Measurements from ENCODE around the gene KPNA4.
A peak's percentile ranks its signal among the peaks of the same experiment; 100 is the strongest.
"Not testable (repeated sequence)": the region's sequence is repeated elsewhere in the genome, so short reads cannot be mapped to it uniquely, and the experiment has no call there.

Gene KPNA4

DNA sequence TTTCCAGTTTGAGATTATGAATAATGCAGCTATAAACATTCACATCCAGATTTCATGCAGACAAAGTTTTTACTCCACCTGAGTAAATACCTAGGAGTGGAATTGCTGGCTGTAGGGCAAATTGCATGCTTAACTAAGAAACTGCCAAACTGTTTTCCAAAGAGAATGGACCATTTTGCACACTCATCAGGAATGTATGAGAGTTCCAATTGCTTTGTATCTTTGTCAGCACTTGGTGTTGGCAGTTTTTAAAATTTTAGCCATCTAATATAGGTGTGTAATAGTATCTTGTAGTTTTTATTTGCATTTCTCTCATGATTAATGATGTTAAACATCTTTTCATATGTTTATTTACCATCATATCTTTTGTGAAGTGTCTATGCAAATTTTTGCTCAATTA is 75.2 kb downstream of the KPNA4 start:
- no peak for DNase-seq (ENCODE audit: low read depth)

DNA sequence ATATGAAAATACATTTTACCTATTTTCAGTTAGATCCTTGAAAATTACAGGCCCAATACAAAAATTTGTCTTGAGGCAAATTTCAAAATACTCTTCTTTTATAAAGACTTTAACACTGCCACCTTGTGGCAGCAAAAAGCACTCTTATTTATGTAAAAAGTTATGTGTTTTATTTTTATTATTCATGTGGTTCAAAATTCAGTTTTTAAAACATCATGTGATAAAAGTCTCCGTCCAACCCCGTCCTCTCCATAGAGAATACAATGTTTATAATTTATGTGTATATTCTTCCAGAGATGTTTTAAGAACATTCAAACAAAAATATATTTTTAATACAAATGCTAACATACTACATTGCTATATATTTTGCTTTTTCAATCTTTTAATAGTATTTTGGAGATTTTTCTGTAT is 78.9 kb downstream of the KPNA4 start:
- DNase-seq (ENCODE audit: low read depth) = peak; percentile 77

DNA sequence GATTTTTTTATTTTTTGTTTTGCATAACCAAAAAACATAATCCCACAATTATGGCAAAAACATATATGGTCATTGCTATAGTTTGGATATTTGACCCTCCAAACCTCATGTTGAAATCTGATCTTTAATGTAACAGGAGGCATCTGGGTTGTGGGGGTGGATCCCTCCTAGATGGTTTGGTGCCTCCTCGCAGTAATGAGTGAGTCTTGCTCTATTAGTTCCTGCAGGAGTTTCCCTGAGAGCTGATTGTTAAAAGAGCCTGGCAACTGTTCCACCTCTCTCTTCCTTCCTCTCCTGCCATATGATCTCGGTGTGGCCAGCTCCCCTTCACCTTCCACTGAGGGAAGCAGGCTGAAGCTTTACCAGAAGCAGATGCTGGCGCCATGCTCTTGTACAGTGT is 82.6 kb downstream of the KPNA4 start:
- DNase-seq (ENCODE audit: low read depth) = no peak

DNA sequence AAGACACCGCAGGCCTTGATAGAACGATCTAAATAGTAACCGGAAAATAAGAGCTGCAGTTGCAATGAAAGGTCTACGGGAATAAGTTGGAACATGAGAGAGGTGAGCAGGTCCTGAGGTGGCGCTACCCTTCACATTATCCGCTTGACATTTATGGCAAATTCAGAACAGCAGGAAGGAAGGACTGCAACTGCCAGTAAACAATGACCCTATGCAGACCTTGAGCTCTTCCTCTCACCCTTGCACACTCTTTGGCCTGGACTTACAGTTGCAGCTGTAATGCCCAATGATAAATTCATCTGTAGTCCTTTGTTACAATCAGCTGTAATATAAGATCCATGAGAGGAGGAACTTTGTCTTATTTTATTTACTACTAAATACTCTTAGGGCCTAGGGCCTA is 83.5 kb downstream of the KPNA4 start:
- no peak for DNase-seq (ENCODE audit: low read depth)

DNA sequence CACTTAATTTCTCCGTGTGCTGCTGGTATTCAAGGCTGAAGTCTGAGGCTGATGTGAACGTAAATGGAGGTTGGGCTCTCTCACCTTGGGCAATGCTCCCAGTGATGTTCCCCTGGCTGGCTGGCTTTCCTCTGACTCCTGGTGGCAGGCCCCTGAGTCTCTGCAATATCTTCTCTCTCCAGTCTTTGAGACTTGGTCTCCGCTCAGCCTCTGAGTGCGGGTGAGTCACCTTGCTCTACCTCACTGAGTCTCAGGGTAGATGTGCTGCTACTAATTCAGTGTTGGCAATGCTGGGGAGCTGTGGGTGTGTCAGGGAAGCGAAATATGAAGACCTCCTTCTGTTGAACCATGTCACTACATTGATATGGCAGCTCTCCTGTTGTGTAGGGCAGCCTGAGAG is 84.4 kb downstream of the KPNA4 start:
- peak; percentile 64 for DNase-seq (ENCODE audit: low read depth)

DNA sequence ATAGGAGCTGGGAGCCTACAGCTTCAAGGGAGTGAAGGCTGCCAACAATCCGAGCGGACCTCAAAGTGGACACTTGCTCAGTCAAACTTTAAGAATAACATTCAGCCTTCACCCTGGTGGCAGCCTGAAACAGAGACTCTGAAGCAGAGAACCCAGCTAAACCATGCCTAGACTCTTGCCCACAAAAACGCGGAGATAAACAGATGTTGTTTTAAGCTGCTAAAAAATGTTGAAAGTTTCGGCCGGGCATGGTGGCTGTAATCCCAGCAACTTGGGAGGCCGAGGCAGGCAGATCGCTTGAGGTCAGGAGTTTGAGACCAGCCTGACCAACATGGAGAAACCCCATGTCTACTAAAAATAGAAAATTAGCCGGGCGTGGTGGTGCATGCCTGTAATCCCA is 86.0 kb downstream of the KPNA4 start:
- DNase-seq (ENCODE audit: low read depth) = no peak

DNA sequence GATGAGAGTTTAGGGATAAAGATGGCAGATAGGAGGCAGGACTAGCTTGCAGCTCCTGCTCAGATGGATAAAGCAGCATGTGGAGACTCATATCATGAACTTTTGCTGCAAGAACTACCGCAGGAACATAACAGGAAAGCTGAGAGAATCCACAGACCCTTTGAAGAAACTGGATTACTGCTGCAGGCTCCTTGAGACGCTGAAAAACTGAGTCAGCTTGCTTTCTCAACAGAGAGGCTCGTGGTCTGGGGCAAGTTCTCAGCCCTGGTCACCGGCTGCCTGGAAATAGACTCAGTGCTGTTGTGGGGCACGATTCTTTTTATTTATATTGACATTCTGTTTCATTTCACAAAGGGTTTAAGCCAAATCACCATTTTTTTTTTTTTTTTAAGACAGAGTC is 87.0 kb downstream of the KPNA4 start:
- DNase-seq (ENCODE audit: low read depth) = peak; percentile 53

DNA sequence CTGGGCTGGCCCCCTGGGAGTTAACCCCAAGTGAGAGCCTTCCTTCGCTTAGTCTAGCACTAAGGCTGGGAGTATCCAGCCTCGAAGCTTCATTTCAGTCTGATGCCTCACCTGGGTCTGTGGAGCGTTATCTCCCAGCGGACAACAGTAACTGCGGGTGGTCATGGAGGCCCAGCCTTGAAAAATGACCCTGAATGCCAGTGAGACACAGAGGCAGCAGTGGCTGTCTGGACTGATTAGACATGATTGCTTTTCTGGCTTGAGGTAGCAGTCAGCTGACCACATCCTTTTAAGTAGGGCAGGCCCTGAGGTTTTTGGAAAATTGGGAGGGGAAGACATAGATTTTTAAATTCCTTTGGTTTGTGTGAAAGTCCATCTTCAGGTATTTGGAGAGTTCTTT is 87.6 kb downstream of the KPNA4 start:
- no peak for DNase-seq (ENCODE audit: low read depth)

DNA sequence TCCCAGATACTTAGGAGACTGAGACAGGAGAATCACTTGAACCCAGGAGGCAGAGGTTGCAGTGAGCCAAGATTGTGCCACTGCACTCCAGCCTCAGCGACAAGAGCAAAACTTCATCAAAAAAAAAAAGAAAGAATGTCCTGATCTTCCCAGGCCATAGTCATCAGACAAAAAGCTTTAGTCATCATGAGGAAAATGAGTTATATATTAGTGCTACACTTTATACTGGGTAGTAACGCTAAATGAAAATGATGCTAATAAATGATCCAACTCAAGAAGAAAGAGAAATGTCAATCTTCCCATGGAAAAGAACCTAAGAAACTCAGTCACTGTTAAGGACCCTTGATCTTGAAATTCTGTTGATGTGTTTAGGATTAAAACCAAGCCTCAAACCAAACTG is 89.5 kb downstream of the KPNA4 start:
- peak; percentile 43 for DNase-seq (ENCODE audit: low read depth)

DNA sequence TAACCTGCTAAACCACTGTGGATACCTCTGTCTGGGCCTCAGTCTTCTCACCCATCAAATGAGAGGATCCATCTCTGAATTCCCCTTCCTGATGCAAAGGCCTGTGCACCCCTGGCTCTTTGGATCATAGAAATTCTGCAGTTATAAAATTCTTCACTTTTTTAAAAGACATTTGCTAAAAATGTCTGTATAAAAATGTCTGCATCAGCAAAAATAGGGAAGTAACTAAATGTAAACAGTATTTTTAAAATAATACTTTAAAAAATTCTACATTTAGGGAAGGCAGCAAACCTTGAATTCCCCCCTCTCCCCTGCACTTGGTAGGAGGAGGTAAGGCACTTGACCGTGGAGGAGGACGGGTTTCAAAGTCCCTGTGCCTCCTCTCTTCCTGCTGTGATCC is 90.2 kb downstream of the KPNA4 start:
- DNase-seq (ENCODE audit: low read depth) = no peak

DNA sequence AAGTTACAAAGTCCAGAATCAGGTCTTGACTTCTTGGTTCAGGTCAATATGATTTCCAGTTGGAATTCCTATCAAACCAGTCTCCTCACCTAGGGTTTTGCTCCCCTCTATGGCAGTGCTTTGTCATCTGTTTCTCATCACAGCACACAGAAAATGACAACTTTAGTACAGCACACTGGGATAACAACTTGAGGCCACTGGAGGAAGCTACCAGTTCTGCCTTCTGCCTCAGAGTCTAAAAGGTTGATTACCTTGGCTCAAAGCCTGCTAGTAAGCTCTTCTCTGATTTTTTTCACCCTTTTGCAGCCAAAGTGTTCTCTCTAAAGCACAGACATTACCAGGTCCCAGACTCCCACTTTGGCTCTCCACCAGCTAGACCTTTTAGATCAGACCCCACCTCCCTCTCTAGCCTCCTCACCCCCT is 90.9 kb downstream of the KPNA4 start:
- peak; percentile 30 for DNase-seq (ENCODE audit: low read depth)

DNA sequence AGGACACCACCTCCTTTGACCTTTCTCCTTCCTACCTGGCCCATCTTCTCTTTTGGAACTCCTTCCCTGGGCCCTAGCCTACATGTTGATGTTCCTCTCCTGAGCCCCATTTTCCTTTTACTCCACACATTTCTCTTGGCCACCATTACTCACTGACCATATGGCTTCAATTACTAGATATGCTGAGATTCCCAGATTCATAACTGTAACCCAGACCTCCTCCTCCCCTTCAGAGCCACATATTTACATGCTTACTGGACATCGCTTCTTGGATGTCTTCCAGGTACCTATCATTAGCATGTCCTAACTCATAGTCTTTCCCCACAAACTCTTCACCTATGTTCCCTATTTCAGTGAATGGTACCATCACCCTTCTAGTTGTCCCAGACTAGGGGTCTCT is 91.4 kb downstream of the KPNA4 start:
- DNase-seq (ENCODE audit: low read depth) = peak; percentile 90

DNA sequence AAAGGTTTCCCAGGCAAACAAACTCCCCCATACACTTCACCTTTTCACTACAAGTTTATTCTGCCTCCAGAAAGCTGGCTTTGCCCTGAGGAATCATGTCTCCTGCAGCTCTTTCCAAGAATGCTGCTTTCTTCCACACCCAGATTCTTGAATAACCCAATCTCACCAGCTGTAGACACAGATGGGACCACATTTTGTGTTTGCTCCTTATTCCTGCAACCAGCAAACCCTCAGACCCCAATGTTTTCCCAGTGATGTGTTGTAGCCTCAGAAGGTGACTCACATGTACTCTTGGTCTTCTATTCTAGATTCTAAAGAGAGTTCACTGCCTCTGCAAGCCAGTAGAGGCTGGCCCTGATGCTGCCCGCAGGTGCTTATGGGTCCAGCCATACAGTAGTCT is 92.2 kb downstream of the KPNA4 start:
- peak; percentile 80 for DNase-seq (ENCODE audit: low read depth)

DNA sequence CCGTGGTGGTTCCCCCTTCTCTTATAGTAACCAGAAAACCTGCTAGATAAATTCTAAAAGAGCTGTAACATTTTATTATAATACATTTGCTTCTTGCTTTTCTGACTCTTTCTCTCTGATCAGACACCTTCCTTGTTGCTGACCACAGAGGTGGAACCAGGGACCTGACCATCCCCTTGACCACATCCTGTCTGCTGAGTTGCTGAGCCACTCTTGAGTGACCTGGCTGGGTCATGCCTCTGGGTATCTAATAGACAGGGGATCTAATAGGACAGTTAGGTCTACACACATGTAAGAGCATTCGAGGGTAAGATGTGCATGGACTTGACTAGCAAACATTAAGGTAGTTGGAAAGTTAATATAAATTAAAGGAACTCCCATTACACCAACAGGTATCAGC is 93.0 kb downstream of the KPNA4 start:
- peak; percentile 41 for DNase-seq (ENCODE audit: low read depth)

DNA sequence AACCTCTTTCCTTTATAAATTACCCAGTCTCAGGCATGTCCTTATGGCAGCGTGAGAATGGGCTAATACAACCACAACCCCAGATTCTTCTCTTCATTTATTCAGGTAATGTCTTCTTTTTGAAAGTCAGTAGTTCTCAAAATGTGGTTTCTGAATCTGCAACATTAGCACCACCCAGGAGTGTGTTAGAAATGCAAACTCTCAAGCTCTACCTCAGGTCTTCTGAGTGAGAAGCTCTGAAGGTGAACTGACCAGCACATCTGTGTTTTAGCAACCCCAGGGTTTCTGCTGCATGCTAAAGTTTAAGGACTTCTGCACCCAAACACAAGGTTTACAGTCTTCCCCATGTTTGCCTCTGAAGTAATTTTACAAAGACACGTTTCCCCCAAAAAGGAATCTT is 93.5 kb downstream of the KPNA4 start:
- no peak for DNase-seq (ENCODE audit: low read depth)

DNA sequence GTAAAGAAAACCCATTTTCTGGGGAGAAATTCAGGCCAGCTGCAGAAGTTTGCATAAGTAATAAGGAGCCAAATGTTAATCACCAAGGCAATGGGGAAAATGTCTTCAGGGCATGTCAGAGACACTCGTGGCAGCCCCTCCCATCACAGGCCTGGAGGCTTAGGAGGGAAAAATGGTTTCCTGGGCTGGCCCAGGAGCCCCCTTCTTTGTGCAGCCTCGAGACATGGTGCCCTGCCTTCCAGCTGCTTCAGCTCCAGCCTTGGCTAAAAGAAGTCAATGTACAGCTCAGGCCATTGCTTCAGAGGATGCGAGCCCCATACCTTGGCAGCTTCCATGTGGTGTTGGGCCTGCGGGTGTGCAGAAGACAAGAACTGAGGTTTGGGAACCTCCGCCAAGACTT is 95.2 kb downstream of the KPNA4 start:
- no peak for DNase-seq (ENCODE audit: low read depth)

DNA sequence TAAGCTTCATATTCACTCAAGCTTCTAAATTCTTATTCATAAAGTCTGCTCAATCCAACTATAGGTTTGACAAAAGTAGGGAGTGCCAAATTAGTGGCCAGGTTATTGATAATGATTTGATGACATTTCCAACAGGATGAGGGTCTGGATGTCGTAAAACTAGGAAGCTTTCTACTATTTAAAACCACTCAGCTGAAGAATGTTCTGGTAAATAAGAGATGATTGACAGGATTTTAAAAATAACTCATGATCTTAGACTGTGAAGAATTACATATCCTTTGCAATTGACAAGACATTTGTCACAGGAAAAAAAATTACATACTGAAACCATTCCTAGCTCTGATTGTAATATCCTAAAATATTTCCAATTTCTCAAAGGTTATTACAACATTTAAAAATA is 100.4 kb downstream of the KPNA4 start:
- no peak for DNase-seq (ENCODE audit: low read depth)

DNA sequence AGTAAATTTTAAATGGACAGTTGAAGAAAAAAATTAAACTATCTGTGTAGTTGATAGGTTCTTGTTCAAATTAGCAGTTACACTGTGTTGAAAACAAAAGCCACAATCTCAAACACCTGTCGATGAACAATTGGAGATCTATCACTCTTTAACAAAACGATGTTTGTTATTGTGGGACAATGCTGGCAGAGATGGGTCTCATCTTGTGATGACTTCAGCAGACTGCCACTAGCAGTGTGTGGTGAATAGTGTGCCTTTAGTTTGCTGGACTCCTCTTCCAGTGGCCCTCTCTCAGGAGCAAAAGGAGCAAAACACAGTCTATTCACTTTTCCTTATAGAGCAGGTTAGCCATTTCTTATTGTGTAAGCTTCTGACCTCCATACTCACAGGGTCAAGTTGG is 101.0 kb downstream of the KPNA4 start:
- DNase-seq (ENCODE audit: low read depth) = no peak

DNA sequence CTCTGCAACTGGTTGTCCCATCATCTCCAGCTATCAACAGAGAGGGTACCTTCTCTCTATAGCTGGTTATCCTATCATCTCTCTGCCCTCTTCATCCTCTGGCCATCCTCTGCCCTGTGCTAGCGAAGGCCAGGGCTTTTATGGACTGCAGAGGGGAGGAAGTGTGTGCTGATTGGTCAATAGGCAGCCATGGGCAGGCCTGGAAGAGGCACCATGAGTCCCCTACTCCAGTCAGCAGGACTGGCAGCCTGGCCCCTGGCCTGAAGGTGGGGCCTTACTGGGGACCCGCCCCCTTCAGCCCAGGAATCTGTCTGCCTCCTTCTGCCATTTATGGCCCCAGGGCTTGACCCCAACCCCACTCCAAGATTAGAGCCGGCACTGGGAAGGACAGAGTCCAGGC is 105.3 kb downstream of the KPNA4 start:
- DNase-seq (ENCODE audit: low read depth) = no peak

DNA sequence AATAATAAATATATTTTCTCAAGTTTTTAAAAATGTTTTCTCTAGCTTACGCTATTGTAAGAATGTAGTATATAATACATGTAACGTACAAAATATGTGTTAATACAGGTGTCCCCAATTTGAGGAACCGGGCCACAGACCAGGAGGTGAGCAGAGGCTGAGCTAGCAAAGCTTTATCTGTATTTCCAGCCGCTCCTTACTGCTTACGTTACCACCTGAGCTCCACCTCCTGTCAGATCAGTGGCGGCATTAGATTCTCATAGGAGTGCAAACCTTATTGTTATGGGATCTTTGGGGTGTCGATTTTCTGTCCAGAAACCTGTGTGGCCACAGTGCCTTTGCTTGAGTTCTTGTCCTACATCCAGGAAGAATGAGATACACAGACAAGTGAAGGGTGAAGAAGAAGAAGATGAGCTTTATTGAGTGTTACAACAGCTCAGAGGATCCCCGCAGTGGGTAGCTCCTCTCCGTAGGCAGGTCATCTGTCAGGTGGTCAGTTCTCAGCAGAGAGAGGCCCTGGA is 105.9 kb downstream of the KPNA4 start:
- no peak for DNase-seq (ENCODE audit: low read depth)

DNA sequence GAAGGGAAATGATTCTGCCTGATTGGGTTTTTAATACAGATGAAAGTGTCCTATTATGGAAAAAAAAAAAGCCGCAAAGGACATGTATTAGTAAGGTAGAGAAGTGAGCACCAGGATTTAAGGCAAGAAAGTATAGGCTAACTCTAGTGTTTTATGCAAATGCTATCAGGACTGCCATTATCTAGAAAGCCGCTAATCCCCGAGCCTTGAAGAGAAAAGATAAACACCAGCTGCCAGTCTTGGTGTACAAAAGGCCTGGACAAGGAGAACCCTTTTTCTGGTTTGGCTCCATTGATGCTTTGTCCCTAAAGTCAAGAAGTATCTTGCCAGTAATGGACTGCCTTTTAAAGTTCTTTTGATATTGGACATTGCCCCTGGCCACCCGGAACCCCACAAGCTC is 107.2 kb downstream of the KPNA4 start:
- no peak for DNase-seq (ENCODE audit: low read depth)

DNA sequence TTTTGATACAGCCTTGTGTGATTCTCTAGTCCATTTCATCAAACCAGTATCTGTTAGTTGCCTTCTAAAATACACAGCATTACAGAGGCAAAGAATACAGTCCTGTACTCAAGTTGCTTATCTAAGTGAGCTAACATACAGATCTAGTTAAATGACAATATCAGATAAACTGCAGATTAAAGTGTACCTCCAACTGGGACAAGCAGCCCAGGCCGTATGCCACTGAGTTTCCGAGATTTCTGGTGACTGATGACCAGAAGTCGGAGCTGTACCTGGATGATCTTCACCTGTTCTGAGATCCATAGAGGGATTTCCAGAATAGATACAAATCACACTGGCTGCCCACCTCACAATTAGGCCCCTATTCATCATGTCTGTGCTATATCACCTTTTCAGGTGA is 109.5 kb downstream of the KPNA4 start:
- DNase-seq (ENCODE audit: low read depth) = no peak

DNA sequence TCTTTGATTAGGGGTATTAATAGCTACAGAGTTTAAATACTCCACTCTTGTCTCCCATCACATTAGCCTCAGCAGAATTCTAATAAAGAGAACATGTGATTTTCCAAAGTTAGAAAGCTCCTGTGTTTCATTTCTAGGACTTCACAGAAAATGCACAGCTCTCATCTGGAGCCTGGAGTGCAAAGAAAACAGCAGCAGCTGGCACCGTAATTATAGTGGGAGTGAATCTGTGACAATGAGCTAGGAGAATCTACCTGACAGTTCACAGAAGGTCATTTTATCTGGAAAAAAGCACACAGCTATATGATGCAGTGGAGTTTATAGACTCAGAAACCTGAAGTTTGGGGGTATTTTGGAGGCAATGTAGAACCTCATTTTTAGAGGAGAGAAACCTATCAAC is 110.4 kb downstream of the KPNA4 start:
- no peak for DNase-seq (ENCODE audit: low read depth)

DNA sequence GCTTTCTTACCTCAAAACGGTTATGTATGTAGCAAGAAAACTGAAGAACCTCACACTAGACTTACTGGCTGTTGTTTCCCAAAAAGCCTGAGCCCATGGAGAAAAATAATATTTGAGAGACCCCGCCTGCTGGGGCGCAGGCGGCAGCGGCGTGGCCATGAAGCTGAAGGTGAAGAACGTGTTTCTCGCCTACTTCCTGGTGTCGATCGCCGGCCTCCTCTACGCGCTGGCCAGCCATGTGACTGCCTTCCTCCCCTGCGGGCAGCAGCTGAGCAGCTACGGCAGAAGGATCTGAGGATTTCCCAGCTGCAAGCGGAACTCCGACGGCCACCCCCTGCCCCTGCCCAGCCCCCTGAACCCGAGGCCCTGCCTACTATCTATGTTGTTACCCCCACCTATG is 113.1 kb downstream of the KPNA4 start:
- DNase-seq (ENCODE audit: low read depth) = not testable (repeated sequence)

DNA sequence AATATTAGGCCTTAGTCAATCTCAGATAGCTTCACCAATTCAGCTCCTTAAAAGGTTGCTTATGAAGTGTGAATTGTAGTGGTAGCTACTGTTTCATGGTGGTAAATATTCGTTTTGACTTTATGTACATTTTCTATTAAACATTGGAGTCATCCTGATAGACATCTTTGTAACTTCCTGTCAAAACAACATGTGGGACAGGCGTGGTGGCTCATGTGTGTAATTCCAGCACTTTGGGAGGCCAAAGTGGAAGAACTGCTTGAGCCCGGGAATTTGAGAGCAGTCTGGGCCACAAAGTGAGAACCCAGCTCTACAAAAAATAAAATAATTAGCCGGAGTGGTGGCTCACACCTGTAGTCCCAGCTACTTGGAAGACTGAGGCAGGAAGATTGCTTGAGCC is 113.8 kb downstream of the KPNA4 start:
- DNase-seq (ENCODE audit: low read depth) = peak; percentile 62
